Liver (tissue), 3 donors: ENCODE results near the gene FBXO48.
A peak's percentile ranks its signal among the peaks of the same experiment; 100 is the strongest.

Source experiments
- EGR1 ChIP-seq, 2 donors: IDR thresholded peaks; 2 replicates each; pipeline ENCODE4 v1.6.1; 2016 to 2018; ENCODE audit warnings: antibody characterized with exemption in 2 of 2, low read depth in 2 of 2
- GABPA ChIP-seq, 2 donors: IDR thresholded peaks in 1 of 2; conservative IDR thresholded peaks in 1 of 2; 2 replicates each; pipeline ENCODE4 v1.6.1; 2016; ENCODE audit warnings: antibody characterized with exemption in 2 of 2, mild to moderate bottlenecking in 1 of 2, moderate library complexity in 1 of 2
- HNF4A ChIP-seq, 2 donors: conservative IDR thresholded peaks; 2 replicates each; pipeline ENCODE4 v1.6.1; 2016; ENCODE audit warnings: antibody characterized with exemption in 2 of 2, mild to moderate bottlenecking in 2 of 2
- JUND ChIP-seq, 2 donors: IDR thresholded peaks; 2 replicates each; pipeline ENCODE4 v1.6.1; 2016; ENCODE audit warnings: antibody characterized with exemption in 2 of 2
- NR2F2 ChIP-seq: IDR thresholded peaks from 2 replicates; pipeline ENCODE4 v1.6.1; 2016; ENCODE audit warnings: antibody characterized with exemption
- RAD21 ChIP-seq, 2 donors: IDR thresholded peaks; 2 replicates each; pipeline ENCODE4 v1.6.1; 2016; ENCODE audit warnings: antibody characterized with exemption in 2 of 2, mild to moderate bottlenecking in 2 of 2
- SP1 ChIP-seq: IDR thresholded peaks from 2 replicates; pipeline ENCODE4 v1.6.1; 2018; ENCODE audit warnings: antibody characterized with exemption, mild to moderate bottlenecking
- TAF1 ChIP-seq: conservative IDR thresholded peaks from 2 replicates; pipeline ENCODE4 v1.6.1; 2016; ENCODE audit warnings: antibody characterized with exemption, mild to moderate bottlenecking
- YY1 ChIP-seq: IDR thresholded peaks from 2 replicates; pipeline ENCODE4 v1.6.1; 2016; ENCODE audit warnings: antibody characterized with exemption, mild to moderate bottlenecking
- TF ChIP-seq, protein P1 (sequence below): fragments of 150-350 bp; IDR thresholded peaks from 2 replicates; pipeline ENCODE4 v1.5.1; 2017; ENCODE audit warnings: improper control_type of control experiment, low read depth, low read length; ENCODE audit not compliant: missing input control
- TF ChIP-seq, protein P2 (sequence below): IDR thresholded peaks from 2 replicates; pipeline ENCODE4 v1.6.1; 2016; ENCODE audit warnings: antibody characterized with exemption, mild to moderate bottlenecking
- TF ChIP-seq, protein P3 (sequence below): IDR thresholded peaks from 2 replicates; pipeline ENCODE4 v1.6.1; 2016; ENCODE audit warnings: antibody characterized with exemption
- TF ChIP-seq, protein P4 (sequence below): IDR thresholded peaks from 2 replicates; pipeline ENCODE4 v1.6.1; 2016; ENCODE audit warnings: antibody characterized with exemption
- TF ChIP-seq, protein P5 (sequence below): IDR thresholded peaks from 2 replicates; pipeline ENCODE4 v1.6.1; 2016; ENCODE audit warnings: antibody characterized with exemption
- donor health status: healthy.
- donor health status: healthy.

DNA sequence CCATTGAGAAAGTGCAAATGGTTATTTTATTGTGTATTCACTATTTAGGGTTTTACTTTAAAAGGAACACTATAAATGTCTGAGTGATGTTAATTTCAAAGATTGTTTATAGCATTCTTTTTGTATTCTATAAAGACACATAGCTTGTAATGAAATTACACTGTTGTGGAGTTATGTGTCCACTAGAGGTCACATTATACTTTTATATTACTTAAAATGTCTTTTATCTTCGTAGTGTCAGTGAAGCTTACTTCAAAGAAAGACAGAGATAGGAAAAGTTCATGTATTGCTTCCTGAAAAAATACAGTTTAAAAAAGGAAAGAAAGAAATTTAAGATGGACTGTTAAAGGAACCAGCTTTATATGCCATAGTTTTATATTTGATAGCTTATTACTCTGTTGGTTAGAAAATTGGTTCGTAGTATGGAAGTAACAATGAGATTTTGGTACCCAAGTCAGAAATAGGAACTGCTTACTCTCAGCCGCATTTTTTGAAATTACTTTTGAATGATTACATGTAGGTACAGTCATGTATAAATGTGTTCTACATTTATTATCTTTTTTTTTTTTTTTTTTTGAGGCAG, 20.8 kb upstream of the FBXO48 start:
- TF ChIP-seq, protein P1, sequence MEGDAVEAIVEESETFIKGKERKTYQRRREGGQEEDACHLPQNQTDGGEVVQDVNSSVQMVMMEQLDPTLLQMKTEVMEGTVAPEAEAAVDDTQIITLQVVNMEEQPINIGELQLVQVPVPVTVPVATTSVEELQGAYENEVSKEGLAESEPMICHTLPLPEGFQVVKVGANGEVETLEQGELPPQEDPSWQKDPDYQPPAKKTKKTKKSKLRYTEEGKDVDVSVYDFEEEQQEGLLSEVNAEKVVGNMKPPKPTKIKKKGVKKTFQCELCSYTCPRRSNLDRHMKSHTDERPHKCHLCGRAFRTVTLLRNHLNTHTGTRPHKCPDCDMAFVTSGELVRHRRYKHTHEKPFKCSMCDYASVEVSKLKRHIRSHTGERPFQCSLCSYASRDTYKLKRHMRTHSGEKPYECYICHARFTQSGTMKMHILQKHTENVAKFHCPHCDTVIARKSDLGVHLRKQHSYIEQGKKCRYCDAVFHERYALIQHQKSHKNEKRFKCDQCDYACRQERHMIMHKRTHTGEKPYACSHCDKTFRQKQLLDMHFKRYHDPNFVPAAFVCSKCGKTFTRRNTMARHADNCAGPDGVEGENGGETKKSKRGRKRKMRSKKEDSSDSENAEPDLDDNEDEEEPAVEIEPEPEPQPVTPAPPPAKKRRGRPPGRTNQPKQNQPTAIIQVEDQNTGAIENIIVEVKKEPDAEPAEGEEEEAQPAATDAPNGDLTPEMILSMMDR = peak; percentile 53
- TF ChIP-seq HNF4A (conservative IDR thresholded peaks at IDR 0.05) (no peak), EGR1 (IDR thresholded peaks at IDR 0.05; ENCODE audit: low read depth in 2 of 2) (no peak), YY1 (no peak), RAD21 (IDR thresholded peaks at IDR 0.05) (peak; percentile 83), JUND (IDR thresholded peaks at IDR 0.05) (no peak), GABPA (IDR thresholded peaks at IDR 0.05 in 1 of 2, conservative IDR thresholded peaks at IDR 0.05 in 1 of 2) (no peak), SP1 (no peak), NR2F2 (no peak), TAF1 (no peak)
- TF ChIP-seq, protein P2, sequence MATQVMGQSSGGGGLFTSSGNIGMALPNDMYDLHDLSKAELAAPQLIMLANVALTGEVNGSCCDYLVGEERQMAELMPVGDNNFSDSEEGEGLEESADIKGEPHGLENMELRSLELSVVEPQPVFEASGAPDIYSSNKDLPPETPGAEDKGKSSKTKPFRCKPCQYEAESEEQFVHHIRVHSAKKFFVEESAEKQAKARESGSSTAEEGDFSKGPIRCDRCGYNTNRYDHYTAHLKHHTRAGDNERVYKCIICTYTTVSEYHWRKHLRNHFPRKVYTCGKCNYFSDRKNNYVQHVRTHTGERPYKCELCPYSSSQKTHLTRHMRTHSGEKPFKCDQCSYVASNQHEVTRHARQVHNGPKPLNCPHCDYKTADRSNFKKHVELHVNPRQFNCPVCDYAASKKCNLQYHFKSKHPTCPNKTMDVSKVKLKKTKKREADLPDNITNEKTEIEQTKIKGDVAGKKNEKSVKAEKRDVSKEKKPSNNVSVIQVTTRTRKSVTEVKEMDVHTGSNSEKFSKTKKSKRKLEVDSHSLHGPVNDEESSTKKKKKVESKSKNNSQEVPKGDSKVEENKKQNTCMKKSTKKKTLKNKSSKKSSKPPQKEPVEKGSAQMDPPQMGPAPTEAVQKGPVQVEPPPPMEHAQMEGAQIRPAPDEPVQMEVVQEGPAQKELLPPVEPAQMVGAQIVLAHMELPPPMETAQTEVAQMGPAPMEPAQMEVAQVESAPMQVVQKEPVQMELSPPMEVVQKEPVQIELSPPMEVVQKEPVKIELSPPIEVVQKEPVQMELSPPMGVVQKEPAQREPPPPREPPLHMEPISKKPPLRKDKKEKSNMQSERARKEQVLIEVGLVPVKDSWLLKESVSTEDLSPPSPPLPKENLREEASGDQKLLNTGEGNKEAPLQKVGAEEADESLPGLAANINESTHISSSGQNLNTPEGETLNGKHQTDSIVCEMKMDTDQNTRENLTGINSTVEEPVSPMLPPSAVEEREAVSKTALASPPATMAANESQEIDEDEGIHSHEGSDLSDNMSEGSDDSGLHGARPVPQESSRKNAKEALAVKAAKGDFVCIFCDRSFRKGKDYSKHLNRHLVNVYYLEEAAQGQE = no peak
- TF ChIP-seq, protein P3, sequence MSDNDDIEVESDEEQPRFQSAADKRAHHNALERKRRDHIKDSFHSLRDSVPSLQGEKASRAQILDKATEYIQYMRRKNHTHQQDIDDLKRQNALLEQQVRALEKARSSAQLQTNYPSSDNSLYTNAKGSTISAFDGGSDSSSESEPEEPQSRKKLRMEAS = no peak
- TF ChIP-seq, protein P4, sequence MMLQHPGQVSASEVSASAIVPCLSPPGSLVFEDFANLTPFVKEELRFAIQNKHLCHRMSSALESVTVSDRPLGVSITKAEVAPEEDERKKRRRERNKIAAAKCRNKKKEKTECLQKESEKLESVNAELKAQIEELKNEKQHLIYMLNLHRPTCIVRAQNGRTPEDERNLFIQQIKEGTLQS = no peak
- TF ChIP-seq, protein P5, sequence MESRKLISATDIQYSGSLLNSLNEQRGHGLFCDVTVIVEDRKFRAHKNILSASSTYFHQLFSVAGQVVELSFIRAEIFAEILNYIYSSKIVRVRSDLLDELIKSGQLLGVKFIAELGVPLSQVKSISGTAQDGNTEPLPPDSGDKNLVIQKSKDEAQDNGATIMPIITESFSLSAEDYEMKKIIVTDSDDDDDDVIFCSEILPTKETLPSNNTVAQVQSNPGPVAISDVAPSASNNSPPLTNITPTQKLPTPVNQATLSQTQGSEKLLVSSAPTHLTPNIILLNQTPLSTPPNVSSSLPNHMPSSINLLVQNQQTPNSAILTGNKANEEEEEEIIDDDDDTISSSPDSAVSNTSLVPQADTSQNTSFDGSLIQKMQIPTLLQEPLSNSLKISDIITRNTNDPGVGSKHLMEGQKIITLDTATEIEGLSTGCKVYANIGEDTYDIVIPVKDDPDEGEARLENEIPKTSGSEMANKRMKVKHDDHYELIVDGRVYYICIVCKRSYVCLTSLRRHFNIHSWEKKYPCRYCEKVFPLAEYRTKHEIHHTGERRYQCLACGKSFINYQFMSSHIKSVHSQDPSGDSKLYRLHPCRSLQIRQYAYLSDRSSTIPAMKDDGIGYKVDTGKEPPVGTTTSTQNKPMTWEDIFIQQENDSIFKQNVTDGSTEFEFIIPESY = no peak
